ENCODE measurements around the gene PHLDB1. TPM values are rescaled to one million over a fixed set of nuclear protein-coding genes. Genes with fewer than 3 reads are reported as not detected.

PHLDB1 gene
- total and polyA plus RNA-seq, 4 donors = 4.8 to 15.4 (median 6.0) TPM

GRCh38 chr11:118628031-118628430 is 20.6 kb downstream of the PHLDB1 start:
- TF ChIP-seq SP1 (IDR thresholded peaks at IDR 0.05) (no peak), GABPA (IDR thresholded peaks at IDR 0.05 in 1 of 2, conservative IDR thresholded peaks at IDR 0.05 in 1 of 2) (no peak), RAD21 (IDR thresholded peaks at IDR 0.05) (no peak), YY1 (IDR thresholded peaks at IDR 0.05) (no peak), ZBTB33 (IDR thresholded peaks at IDR 0.05) (no peak), RXRA (IDR thresholded peaks at IDR 0.05) (no peak), NR2F2 (IDR thresholded peaks at IDR 0.05) (no peak), HNF4A (conservative IDR thresholded peaks at IDR 0.05) (no peak), JUND (IDR thresholded peaks at IDR 0.05) (no peak), MAX (IDR thresholded peaks at IDR 0.05) (no peak), FOXA1 (IDR thresholded peaks at IDR 0.05) (no peak), EGR1 (IDR thresholded peaks at IDR 0.05; ENCODE audit: low read depth in 2 of 2) (no peak), FOXA2 (IDR thresholded peaks at IDR 0.05) (no peak), HNF4G (IDR thresholded peaks at IDR 0.05) (no peak), ATF3 (IDR thresholded peaks at IDR 0.05) (no peak), TAF1 (conservative IDR thresholded peaks at IDR 0.05) (no peak)
- TF ChIP-seq, protein P1, sequence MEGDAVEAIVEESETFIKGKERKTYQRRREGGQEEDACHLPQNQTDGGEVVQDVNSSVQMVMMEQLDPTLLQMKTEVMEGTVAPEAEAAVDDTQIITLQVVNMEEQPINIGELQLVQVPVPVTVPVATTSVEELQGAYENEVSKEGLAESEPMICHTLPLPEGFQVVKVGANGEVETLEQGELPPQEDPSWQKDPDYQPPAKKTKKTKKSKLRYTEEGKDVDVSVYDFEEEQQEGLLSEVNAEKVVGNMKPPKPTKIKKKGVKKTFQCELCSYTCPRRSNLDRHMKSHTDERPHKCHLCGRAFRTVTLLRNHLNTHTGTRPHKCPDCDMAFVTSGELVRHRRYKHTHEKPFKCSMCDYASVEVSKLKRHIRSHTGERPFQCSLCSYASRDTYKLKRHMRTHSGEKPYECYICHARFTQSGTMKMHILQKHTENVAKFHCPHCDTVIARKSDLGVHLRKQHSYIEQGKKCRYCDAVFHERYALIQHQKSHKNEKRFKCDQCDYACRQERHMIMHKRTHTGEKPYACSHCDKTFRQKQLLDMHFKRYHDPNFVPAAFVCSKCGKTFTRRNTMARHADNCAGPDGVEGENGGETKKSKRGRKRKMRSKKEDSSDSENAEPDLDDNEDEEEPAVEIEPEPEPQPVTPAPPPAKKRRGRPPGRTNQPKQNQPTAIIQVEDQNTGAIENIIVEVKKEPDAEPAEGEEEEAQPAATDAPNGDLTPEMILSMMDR (IDR thresholded peaks at IDR 0.05; ENCODE audit: low read depth, low read length, missing input control) = no peak
- TF ChIP-seq, protein P2, sequence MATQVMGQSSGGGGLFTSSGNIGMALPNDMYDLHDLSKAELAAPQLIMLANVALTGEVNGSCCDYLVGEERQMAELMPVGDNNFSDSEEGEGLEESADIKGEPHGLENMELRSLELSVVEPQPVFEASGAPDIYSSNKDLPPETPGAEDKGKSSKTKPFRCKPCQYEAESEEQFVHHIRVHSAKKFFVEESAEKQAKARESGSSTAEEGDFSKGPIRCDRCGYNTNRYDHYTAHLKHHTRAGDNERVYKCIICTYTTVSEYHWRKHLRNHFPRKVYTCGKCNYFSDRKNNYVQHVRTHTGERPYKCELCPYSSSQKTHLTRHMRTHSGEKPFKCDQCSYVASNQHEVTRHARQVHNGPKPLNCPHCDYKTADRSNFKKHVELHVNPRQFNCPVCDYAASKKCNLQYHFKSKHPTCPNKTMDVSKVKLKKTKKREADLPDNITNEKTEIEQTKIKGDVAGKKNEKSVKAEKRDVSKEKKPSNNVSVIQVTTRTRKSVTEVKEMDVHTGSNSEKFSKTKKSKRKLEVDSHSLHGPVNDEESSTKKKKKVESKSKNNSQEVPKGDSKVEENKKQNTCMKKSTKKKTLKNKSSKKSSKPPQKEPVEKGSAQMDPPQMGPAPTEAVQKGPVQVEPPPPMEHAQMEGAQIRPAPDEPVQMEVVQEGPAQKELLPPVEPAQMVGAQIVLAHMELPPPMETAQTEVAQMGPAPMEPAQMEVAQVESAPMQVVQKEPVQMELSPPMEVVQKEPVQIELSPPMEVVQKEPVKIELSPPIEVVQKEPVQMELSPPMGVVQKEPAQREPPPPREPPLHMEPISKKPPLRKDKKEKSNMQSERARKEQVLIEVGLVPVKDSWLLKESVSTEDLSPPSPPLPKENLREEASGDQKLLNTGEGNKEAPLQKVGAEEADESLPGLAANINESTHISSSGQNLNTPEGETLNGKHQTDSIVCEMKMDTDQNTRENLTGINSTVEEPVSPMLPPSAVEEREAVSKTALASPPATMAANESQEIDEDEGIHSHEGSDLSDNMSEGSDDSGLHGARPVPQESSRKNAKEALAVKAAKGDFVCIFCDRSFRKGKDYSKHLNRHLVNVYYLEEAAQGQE (IDR thresholded peaks at IDR 0.05) = no peak
- Histone ChIP-seq H3K27ac (ENCODE audit: low read depth in 1 of 2, low read length in 2 of 2) (no peak overlapping the region), H3K4me1 (ENCODE audit: control insufficient read depth in 4 of 4, insufficient read depth in 4 of 4, low read length in 3 of 4) (no peaks in the 10 kb centered on the region), H3K4me3 (ENCODE audit: low read depth in 1 of 3, low read length in 3 of 3) (no peak overlapping the region), H3K9ac (ENCODE audit: low read depth in 1 of 2, low read length in 2 of 2) (no peak overlapping the region), H3K9me3 (ENCODE audit: control insufficient read depth in 4 of 4, low read length in 3 of 4) (no peaks in the 10 kb centered on the region), H3K36me3 (ENCODE audit: control insufficient read depth in 4 of 4, insufficient read depth in 3 of 4, low read depth in 1 of 4, low read length in 3 of 4) (peaks cover 0 to 3% (median 0%) of the 10 kb centered on the region in 4 donors), H3K27me3 (ENCODE audit: control insufficient read depth in 4 of 4, insufficient read depth in 4 of 4, low read length in 3 of 4) (no peaks in the 10 kb centered on the region)
- no peak for DNase-seq (ENCODE audit: low spot score)
- 96% methylated on average over 20 of the region's 20 CpGs for WGBS
